ENCODE measurements around the gene DCTN5. TPM values are rescaled to one million over a fixed set of nuclear protein-coding genes. Genes with fewer than 3 reads are reported as not detected.
"Not testable (repeated sequence)": the region's sequence is repeated elsewhere in the genome, so short reads cannot be mapped to it uniquely, and the experiment has no call there.

Gene DCTN5
- total and polyA plus RNA-seq, 2 experiments from 2014 or later: 41.9 to 47.6 TPM

GRCh38 chr16:23716484-23716883, 75.2 kb downstream of the DCTN5 start:
- H3K4me2 ChIP-seq (ENCODE audit: unreplicated experiment): no peak overlapping the region
- in situ Hi-C loops (cut with MboI): loop anchor here (10.0 kb wide), 1 partner anchor 58 kb away; no protein-coding TSS in a partner anchor
- H3F3A ChIP-seq (ENCODE audit: insufficient read depth): no peaks in the 10 kb centered on the region
- no peak overlapping the region for H2AFZ ChIP-seq
- no peak overlapping the region for H3K27ac ChIP-seq
- DNase-seq: no peak
- H4K20me1 ChIP-seq (ENCODE audit: insufficient read depth): no peaks in the 10 kb centered on the region
- H3K9ac ChIP-seq: no peak overlapping the region
- WGBS, 2 experiments (ENCODE audit: low coverage in 1 of 2, low lambda C conversion rate in 2 of 2, missing lambda C conversion rate in 2 of 2): 58 to 60% methylated on average over 5 of the region's 5 CpGs
- no peaks in the 10 kb centered on the region for H3K36me3 ChIP-seq (ENCODE audit: low read depth)
- H3K9me2 ChIP-seq (ENCODE audit: insufficient read depth): no peaks in the 10 kb centered on the region
- no peak overlapping the region for H3K4me3 ChIP-seq
- no peaks in the 10 kb centered on the region for H3K9me3 ChIP-seq (ENCODE audit: low read depth)
- TF ChIP-seq EZH2 (IDR thresholded peaks at IDR 0.05; ENCODE audit: insufficient read depth, poor library complexity, severe bottlenecking) (no peak), EZH2phosphoT487 (IDR thresholded peaks at IDR 0.05; ENCODE audit: insufficient read depth, low read depth) (no peak)
- H3K4me1 ChIP-seq (ENCODE audit: insufficient read depth): no peaks in the 10 kb centered on the region
- H3K79me2 ChIP-seq (ENCODE audit: insufficient read depth): no peaks in the 10 kb centered on the region
- H3K27me3 ChIP-seq (replicated peaks; ENCODE audit: insufficient read depth): peaks cover 36% of the 10 kb centered on the region

DNA sequence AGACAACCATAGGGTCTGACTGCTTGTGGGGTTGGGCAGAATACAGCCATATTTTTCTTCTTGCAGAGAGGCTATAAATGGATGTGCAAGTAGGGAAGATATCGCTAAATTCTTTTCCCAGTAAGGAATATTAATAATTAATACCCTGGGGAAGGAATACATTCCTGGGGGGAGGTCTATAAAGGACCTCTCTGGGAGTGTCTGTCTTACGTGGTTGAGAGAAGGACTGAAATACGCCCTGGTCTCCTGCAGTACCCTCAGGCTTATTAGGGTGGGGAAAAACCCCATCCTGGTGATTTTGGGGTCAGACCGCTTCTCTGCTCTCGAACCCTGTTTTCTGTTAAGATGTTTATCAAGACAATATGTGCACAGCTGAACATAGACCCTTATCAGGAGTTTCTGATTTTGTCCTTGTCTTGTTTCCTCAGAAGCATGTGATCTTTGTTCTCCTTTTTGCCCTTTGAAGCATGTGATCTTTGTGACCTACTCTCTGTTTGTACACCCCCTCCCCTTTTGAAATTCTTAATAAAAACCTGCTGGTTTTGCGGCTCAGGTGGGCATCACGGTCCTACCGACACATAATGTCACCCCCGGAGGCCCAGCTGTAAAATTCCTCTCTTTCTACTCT, 81.5 kb downstream of the DCTN5 start:
- DNase-seq; H3K9ac ChIP-seq; H3K4me3 ChIP-seq; H3K4me1 ChIP-seq (ENCODE audit: insufficient read depth); H3K27ac ChIP-seq; H3K9me2 ChIP-seq (ENCODE audit: insufficient read depth); H3K36me3 ChIP-seq (ENCODE audit: low read depth); H3F3A ChIP-seq (ENCODE audit: insufficient read depth); H3K9me3 ChIP-seq (ENCODE audit: low read depth); H4K20me1 ChIP-seq (ENCODE audit: insufficient read depth); H3K79me2 ChIP-seq (ENCODE audit: insufficient read depth); H3K4me2 ChIP-seq (ENCODE audit: unreplicated experiment); in situ Hi-C loops (cut with MboI); H2AFZ ChIP-seq: not testable (repeated sequence)
- WGBS, 2 experiments (ENCODE audit: low coverage in 1 of 2, low lambda C conversion rate in 2 of 2, missing lambda C conversion rate in 2 of 2): 47 to 56% methylated on average over 9 of the region's 9 CpGs
- peaks cover 15% of the 10 kb centered on the region for H3K27me3 ChIP-seq (replicated peaks; ENCODE audit: insufficient read depth)

DNA sequence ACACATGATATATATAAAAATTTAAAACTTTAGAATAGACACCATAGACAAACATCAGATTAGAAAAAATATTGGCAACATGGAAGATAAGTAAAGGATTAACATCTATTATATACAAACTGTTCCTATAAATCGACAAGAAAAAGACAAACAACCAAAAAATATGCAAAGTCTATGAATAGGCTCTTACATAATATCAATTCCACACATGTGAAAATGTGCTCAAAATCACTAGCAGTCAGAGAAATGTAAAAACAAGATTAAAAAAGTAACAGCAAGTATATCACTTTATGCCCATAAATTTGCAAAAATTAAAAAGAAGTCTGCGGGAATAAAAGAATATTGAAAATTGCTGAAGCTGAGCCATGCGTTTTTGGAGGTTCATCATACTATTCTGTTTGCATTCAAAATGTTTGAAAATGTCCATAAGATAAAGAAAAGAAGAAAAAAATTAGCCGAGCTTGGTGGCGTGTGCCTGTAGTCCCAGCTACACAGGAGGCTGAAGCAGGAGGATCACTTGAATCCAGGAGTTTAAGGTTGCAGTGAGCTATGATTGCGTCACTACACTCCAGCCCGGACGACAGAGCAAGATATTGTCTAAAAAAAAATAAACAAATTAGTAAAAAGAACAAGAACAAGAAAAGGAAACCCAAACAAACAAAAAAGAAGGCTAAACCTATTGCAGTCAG, 83.0 kb downstream of the DCTN5 start:
- TF ChIP-seq EZH2 (IDR thresholded peaks at IDR 0.05; ENCODE audit: insufficient read depth, poor library complexity, severe bottlenecking): no peak
- no peak for TF ChIP-seq EZH2phosphoT487 (IDR thresholded peaks at IDR 0.05; ENCODE audit: insufficient read depth, low read depth)
- 42 to 50% methylated on average over 8 of the region's 8 CpGs for WGBS, 2 experiments (ENCODE audit: low coverage in 1 of 2, low lambda C conversion rate in 2 of 2, missing lambda C conversion rate in 2 of 2)
- Histone ChIP-seq H3K4me1 (ENCODE audit: insufficient read depth) (no peaks in the 10 kb centered on the region), H3K36me3 (ENCODE audit: low read depth) (no peaks in the 10 kb centered on the region), H3K4me3 (no peak overlapping the region), H3F3A (ENCODE audit: insufficient read depth) (no peaks in the 10 kb centered on the region), H2AFZ (no peak overlapping the region), H3K27ac (no peak overlapping the region), H3K79me2 (ENCODE audit: insufficient read depth) (no peaks in the 10 kb centered on the region), H3K9me3 (ENCODE audit: low read depth) (no peaks in the 10 kb centered on the region), H4K20me1 (ENCODE audit: insufficient read depth) (no peaks in the 10 kb centered on the region), H3K4me2 (ENCODE audit: unreplicated experiment) (no peak overlapping the region), H3K9ac (no peak overlapping the region), H3K27me3 (replicated peaks; ENCODE audit: insufficient read depth) (0 out of 2 replicates have a peak, but pooled peaks cover under 1% of the 10 kb centered on the region), H3K9me2 (ENCODE audit: insufficient read depth) (no peaks in the 10 kb centered on the region)
- in situ Hi-C loops (cut with MboI): no loop called here
- no peak for DNase-seq

GRCh38 chr16:23724785-23725131, 83.5 kb downstream of the DCTN5 start:
- Histone ChIP-seq H3K79me2 (ENCODE audit: insufficient read depth) (no peaks in the 10 kb centered on the region), H3K4me2 (ENCODE audit: unreplicated experiment) (no peak overlapping the region), H3F3A (ENCODE audit: insufficient read depth) (no peaks in the 10 kb centered on the region), H3K9me3 (ENCODE audit: low read depth) (no peaks in the 10 kb centered on the region), H3K9ac (no peak overlapping the region), H3K27me3 (replicated peaks; ENCODE audit: insufficient read depth) (no peaks in the 10 kb centered on the region), H3K9me2 (ENCODE audit: insufficient read depth) (no peaks in the 10 kb centered on the region), H3K4me3 (no peak overlapping the region), H4K20me1 (ENCODE audit: insufficient read depth) (no peaks in the 10 kb centered on the region), H2AFZ (no peak overlapping the region), H3K4me1 (ENCODE audit: insufficient read depth) (no peaks in the 10 kb centered on the region), H3K27ac (no peak overlapping the region), H3K36me3 (ENCODE audit: low read depth) (no peaks in the 10 kb centered on the region)
- TF ChIP-seq EZH2 (IDR thresholded peaks at IDR 0.05; ENCODE audit: insufficient read depth, poor library complexity, severe bottlenecking) (no peak), EZH2phosphoT487 (IDR thresholded peaks at IDR 0.05; ENCODE audit: insufficient read depth, low read depth) (no peak)
- no peak for DNase-seq
- in situ Hi-C loops (cut with MboI): no loop called here
- WGBS, 2 experiments (ENCODE audit: low coverage in 1 of 2, low lambda C conversion rate in 2 of 2, missing lambda C conversion rate in 2 of 2): 19 to 21% methylated on average over 3 of the region's 3 CpGs
